ENCODE data around the gene FIGNL2.
"Not testable (repeated sequence)": the region's sequence is repeated elsewhere in the genome, so short reads cannot be mapped to it uniquely, and the experiment has no call there.

FIGNL2 gene

GRCh38 chr12:51887476-51888315 is 39.2 kb upstream of the FIGNL2 start, which contains the start of gene ANKRD33:
TSS of gene ANKRD33 (plus strand) at chr12:51888103. CDS start at chr12:51888187, 84 bp downstream.
- Histone ChIP-seq H3K36me3 (ENCODE audit: control insufficient read depth, insufficient read depth, low read length) (no peaks in the 10 kb centered on the region), H3K9me3 (ENCODE audit: control insufficient read depth, low read length) (no peaks in the 10 kb centered on the region), H3K4me1 (ENCODE audit: control insufficient read depth, insufficient read depth, low read length) (peaks cover 11% of the 10 kb centered on the region), H3K9ac (ENCODE audit: low read length) (no peak within 1 kb of the TSS), H3K4me3 (ENCODE audit: low read length) (no peak within 1 kb of the TSS), H3K27me3 (ENCODE audit: control insufficient read depth, insufficient read depth, low read length) (peaks cover 9% of the 10 kb centered on the region)

GRCh38 chr12:51886021-51886710 is 37.6 kb upstream of the FIGNL2 start:
- H3K4me3 ChIP-seq (ENCODE audit: low read length) = no peak overlapping the region
- no peak overlapping the region for H3K9ac ChIP-seq (ENCODE audit: low read length)
- H3K36me3 ChIP-seq (ENCODE audit: control insufficient read depth, insufficient read depth, low read length) = no peaks in the 10 kb centered on the region
- no peaks in the 10 kb centered on the region for H3K9me3 ChIP-seq (ENCODE audit: control insufficient read depth, low read length)
- H3K27me3 ChIP-seq (ENCODE audit: control insufficient read depth, insufficient read depth, low read length) = peaks cover 9% of the 10 kb centered on the region
- H3K4me1 ChIP-seq (ENCODE audit: control insufficient read depth, insufficient read depth, low read length) = peaks cover 7% of the 10 kb centered on the region

- not testable (repeated sequence) for H3K9me3 ChIP-seq (ENCODE audit: control insufficient read depth, low read length); H3K36me3 ChIP-seq (ENCODE audit: control insufficient read depth, insufficient read depth, low read length); H3K9ac ChIP-seq (ENCODE audit: low read length); H3K4me3 ChIP-seq (ENCODE audit: low read length); H3K27me3 ChIP-seq (ENCODE audit: control insufficient read depth, insufficient read depth, low read length); H3K4me1 ChIP-seq (ENCODE audit: control insufficient read depth, insufficient read depth, low read length)
Observed at GRCh38 chr12:51885294-51886020, 36.9 kb upstream of the FIGNL2 start.

GRCh38 chr12:51884676-51885229 is 36.2 kb upstream of the FIGNL2 start:
- peaks cover 9% of the 10 kb centered on the region for H3K27me3 ChIP-seq (ENCODE audit: control insufficient read depth, insufficient read depth, low read length)
- H3K9ac ChIP-seq (ENCODE audit: low read length) = no peak overlapping the region
- H3K4me3 ChIP-seq (ENCODE audit: low read length) = no peak overlapping the region
- no peaks in the 10 kb centered on the region for H3K36me3 ChIP-seq (ENCODE audit: control insufficient read depth, insufficient read depth, low read length)
- H3K4me1 ChIP-seq (ENCODE audit: control insufficient read depth, insufficient read depth, low read length) = peaks cover 4% of the 10 kb centered on the region
- no peaks in the 10 kb centered on the region for H3K9me3 ChIP-seq (ENCODE audit: control insufficient read depth, low read length)

- Histone ChIP-seq H3K4me1 (ENCODE audit: control insufficient read depth, insufficient read depth, low read length) (peaks cover 4% of the 10 kb centered on the region), H3K36me3 (ENCODE audit: control insufficient read depth, insufficient read depth, low read length) (no peaks in the 10 kb centered on the region), H3K27me3 (ENCODE audit: control insufficient read depth, insufficient read depth, low read length) (peaks cover 9% of the 10 kb centered on the region), H3K9me3 (ENCODE audit: control insufficient read depth, low read length) (no peaks in the 10 kb centered on the region), H3K9ac (ENCODE audit: low read length) (no peak overlapping the region), H3K4me3 (ENCODE audit: low read length) (no peak overlapping the region)
Observed at GRCh38 chr12:51883998-51884675, 35.6 kb upstream of the FIGNL2 start.

GRCh38 chr12:51883295-51883694 is 34.8 kb upstream of the FIGNL2 start:
- H3K9me3 ChIP-seq (ENCODE audit: control insufficient read depth, low read length) = no peaks in the 10 kb centered on the region
- no peaks in the 10 kb centered on the region for H3K36me3 ChIP-seq (ENCODE audit: control insufficient read depth, insufficient read depth, low read length)
- H3K9ac ChIP-seq (ENCODE audit: low read length) = no peak overlapping the region
- H3K4me3 ChIP-seq (ENCODE audit: low read length) = no peak overlapping the region
- H3K27me3 ChIP-seq (ENCODE audit: control insufficient read depth, insufficient read depth, low read length) = peaks cover 4% of the 10 kb centered on the region
- H3K4me1 ChIP-seq (ENCODE audit: control insufficient read depth, insufficient read depth, low read length) = peaks cover 4% of the 10 kb centered on the region

GRCh38 chr12:51879102-51879501 is 30.6 kb upstream of the FIGNL2 start:
- Histone ChIP-seq H3K9ac (ENCODE audit: low read length) (no peak overlapping the region), H3K27me3 (ENCODE audit: control insufficient read depth, insufficient read depth, low read length) (no peaks in the 10 kb centered on the region), H3K9me3 (ENCODE audit: control insufficient read depth, low read length) (no peaks in the 10 kb centered on the region), H3K4me3 (ENCODE audit: low read length) (no peak overlapping the region), H3K36me3 (ENCODE audit: control insufficient read depth, insufficient read depth, low read length) (no peaks in the 10 kb centered on the region), H3K4me1 (ENCODE audit: control insufficient read depth, insufficient read depth, low read length) (no peaks in the 10 kb centered on the region)

GRCh38 chr12:51874486-51874885 is 26.0 kb upstream of the FIGNL2 start:
- Histone ChIP-seq H3K9me3 (ENCODE audit: control insufficient read depth, low read length) (no peaks in the 10 kb centered on the region), H3K4me1 (ENCODE audit: control insufficient read depth, insufficient read depth, low read length) (no peaks in the 10 kb centered on the region), H3K4me3 (ENCODE audit: low read length) (no peak overlapping the region), H3K27me3 (ENCODE audit: control insufficient read depth, insufficient read depth, low read length) (peaks cover 11% of the 10 kb centered on the region), H3K36me3 (ENCODE audit: control insufficient read depth, insufficient read depth, low read length) (no peaks in the 10 kb centered on the region), H3K9ac (ENCODE audit: low read length) (no peak overlapping the region)

GRCh38 chr12:51874000-51874399 is 25.5 kb upstream of the FIGNL2 start:
- H3K27me3 ChIP-seq (ENCODE audit: control insufficient read depth, insufficient read depth, low read length) = peaks cover 16% of the 10 kb centered on the region
- H3K9ac ChIP-seq (ENCODE audit: low read length) = no peak overlapping the region
- no peak overlapping the region for H3K4me3 ChIP-seq (ENCODE audit: low read length)
- peaks cover 2% of the 10 kb centered on the region for H3K4me1 ChIP-seq (ENCODE audit: control insufficient read depth, insufficient read depth, low read length)
- H3K36me3 ChIP-seq (ENCODE audit: control insufficient read depth, insufficient read depth, low read length) = no peaks in the 10 kb centered on the region
- H3K9me3 ChIP-seq (ENCODE audit: control insufficient read depth, low read length) = no peaks in the 10 kb centered on the region

- H3K36me3 ChIP-seq (ENCODE audit: control insufficient read depth, insufficient read depth, low read length) = no peaks in the 10 kb centered on the region
- peaks cover 8% of the 10 kb centered on the region for H3K4me1 ChIP-seq (ENCODE audit: control insufficient read depth, insufficient read depth, low read length)
- H3K9ac ChIP-seq (ENCODE audit: low read length) = no peak overlapping the region
- H3K4me3 ChIP-seq (ENCODE audit: low read length) = no peak overlapping the region
- peaks cover 22% of the 10 kb centered on the region for H3K27me3 ChIP-seq (ENCODE audit: control insufficient read depth, insufficient read depth, low read length)
- H3K9me3 ChIP-seq (ENCODE audit: control insufficient read depth, low read length) = no peaks in the 10 kb centered on the region
Observed at GRCh38 chr12:51873251-51873994, 24.9 kb upstream of the FIGNL2 start.

- H3K27me3 ChIP-seq (ENCODE audit: control insufficient read depth, insufficient read depth, low read length) = peaks cover 27% of the 10 kb centered on the region
- no peaks in the 10 kb centered on the region for H3K9me3 ChIP-seq (ENCODE audit: control insufficient read depth, low read length)
- no peak overlapping the region for H3K9ac ChIP-seq (ENCODE audit: low read length)
- H3K4me1 ChIP-seq (ENCODE audit: control insufficient read depth, insufficient read depth, low read length) = peaks cover 8% of the 10 kb centered on the region
- no peak overlapping the region for H3K4me3 ChIP-seq (ENCODE audit: low read length)
- no peaks in the 10 kb centered on the region for H3K36me3 ChIP-seq (ENCODE audit: control insufficient read depth, insufficient read depth, low read length)
Observed at GRCh38 chr12:51872689-51872981, 24.1 kb upstream of the FIGNL2 start.

All from mucosa of stomach (tissue), 1 donor.